T-helper 1 cell treated with Interleukin-12 subunit alpha and Interleukin-12 subunit beta and Interleukin-4 antibody, amounts not matched to agents 30 ng/mL and 1 ng/mL, for 36 hours (primary cell): Measurements from ENCODE around the gene NTRK2. TPM values are rescaled to one million over a fixed set of nuclear protein-coding genes. Genes with fewer than 3 reads are reported as not detected.

ENCODE experiments used
- intact Hi-C: fragments of 100-400 bp; cut with micrococcal nuclease; formaldehyde crosslinking; loops from one replicate; pipeline ENCODE4 v1.15.1; 2024
- total RNA-seq: library from RNA; stranded (reverse); gene quantifications from 2 replicates; pipeline ENCODE4 v1.2.3, GENCODE V29; 2022

NTRK2 gene
- total RNA-seq, 1 donor from 2014 or later, result 1.5 TPM

- intact Hi-C loops, result no loop called here
Measured at GRCh38 chr9:84681516-84682285, 12.2 kb downstream of the NTRK2 start.

GRCh38 chr9:84686068-84686467 is 16.5 kb downstream of the NTRK2 start:
- intact Hi-C loops, result no loop called here

- intact Hi-C loops, result no loop called here
Measured at GRCh38 chr9:84688956-84689355, 19.4 kb downstream of the NTRK2 start.

- intact Hi-C loops, result no loop called here
Measured at GRCh38 chr9:84691634-84692033, 22.1 kb downstream of the NTRK2 start.

- intact Hi-C loops, result loop anchor here (2.0 kb wide), 1 partner anchor 15 kb away; no protein-coding TSS in a partner anchor
Measured at GRCh38 chr9:84694248-84694647, 24.7 kb downstream of the NTRK2 start.

GRCh38 chr9:84697042-84697441 is 27.5 kb downstream of the NTRK2 start:
- intact Hi-C loops, result loop anchor here (1.0 to 5.0 kb wide), 5 partner anchors 84 to 913 kb away; no protein-coding TSS in a partner anchor

- intact Hi-C loops, result loop anchor here (1.0 to 5.0 kb wide), 5 partner anchors 84 to 913 kb away; no protein-coding TSS in a partner anchor
Measured at GRCh38 chr9:84697509-84698114, 28.1 kb downstream of the NTRK2 start.

- intact Hi-C loops, result loop anchor here (5.0 kb wide), 2 partner anchors 301 to 724 kb away; no protein-coding TSS in a partner anchor
Measured at GRCh38 chr9:84698323-84698722, 28.8 kb downstream of the NTRK2 start.

GRCh38 chr9:84699984-84700383 is 30.5 kb downstream of the NTRK2 start:
- intact Hi-C loops, result loop anchor here (1.0 to 5.0 kb wide), 3 partner anchors 9 to 722 kb away; no protein-coding TSS in a partner anchor

- intact Hi-C loops, result no loop called here
Measured at GRCh38 chr9:84701801-84702200, 32.3 kb downstream of the NTRK2 start.

GRCh38 chr9:84702471-84702870 is 32.9 kb downstream of the NTRK2 start:
- intact Hi-C loops, result no loop called here

- intact Hi-C loops, result no loop called here
Measured at GRCh38 chr9:84703793-84704192, 34.3 kb downstream of the NTRK2 start.

GRCh38 chr9:84705128-84705527 is 35.6 kb downstream of the NTRK2 start:
- intact Hi-C loops, result loop anchor here (5.0 kb wide), 1 partner anchor 587 kb away; no protein-coding TSS in a partner anchor

GRCh38 chr9:84708400-84708799 is 38.9 kb downstream of the NTRK2 start:
- intact Hi-C loops, result loop anchor here (2.0 to 5.0 kb wide), 2 partner anchors 14 to 584 kb away; no protein-coding TSS in a partner anchor

GRCh38 chr9:84709056-84709455 is 39.5 kb downstream of the NTRK2 start:
- intact Hi-C loops, result loop anchor here (1.0 to 5.0 kb wide), 4 partner anchors 9 to 583 kb away; no protein-coding TSS in a partner anchor

GRCh38 chr9:84710701-84711397 is 41.3 kb downstream of the NTRK2 start:
- intact Hi-C loops, result no loop called here

- intact Hi-C loops, result no loop called here
Measured at GRCh38 chr9:84711398-84711777, 41.9 kb downstream of the NTRK2 start.

GRCh38 chr9:84711936-84712335 is 42.4 kb downstream of the NTRK2 start:
- intact Hi-C loops, result no loop called here

GRCh38 chr9:84716217-84716616 is 46.7 kb downstream of the NTRK2 start:
- intact Hi-C loops, result no loop called here

GRCh38 chr9:84718476-84718875 is 48.9 kb downstream of the NTRK2 start:
- intact Hi-C loops, result no loop called here

- intact Hi-C loops, result no loop called here
Measured at GRCh38 chr9:84722388-84722989, 53.0 kb downstream of the NTRK2 start.
